PC-9 (cell line): ENCODE results near the gene SMAD1. TPM values are rescaled to one million over a fixed set of nuclear protein-coding genes. Genes with fewer than 3 reads are reported as not detected.

ENCODE experiments used
- BruUV-seq: library from RNA; stranded (reverse); fragments of 400-500 nt; replicated peaks from 2 replicates; lab custom pipeline; 2021; lab: Mats Ljungman, UMichigan
- CTCF ChIA-PET: fragments of 300-600 bp; sonication (Branson Sonifier 250); formaldehyde crosslinking; loops from one replicate; lab custom pipeline; 2022; ENCODE audit warnings: antibody characterized with exemption; lab: Charles Lee
- POLR2A ChIA-PET: fragments of 300-600 bp; sonication (Branson Sonifier 250); formaldehyde crosslinking; loops from one replicate; lab custom pipeline; 2022; ENCODE audit warnings: antibody characterized with exemption; ENCODE audit not compliant: unreplicated experiment; lab: Charles Lee
- DNase-seq, 2 experiments: peaks; one replicate each; pipeline versions ENCODE4 v3.0.0 to v3.0.0-alpha.2; 2015 to 2022; ENCODE audit warnings: mixed read lengths in 1 of 2
- H2AFZ ChIP-seq: fragments of 200-600 bp; sonication (generic); 2 replicates; pipeline ENCODE4 v1.8.1; 2017; ENCODE audit warnings: antibody characterized with exemption
- H3F3A ChIP-seq: fragments of 200-600 bp; sonication (generic); 2 replicates; pipeline ENCODE4 v1.8.1; 2017; ENCODE audit warnings: antibody characterized with exemption, mild to moderate bottlenecking, low read depth; ENCODE audit not compliant: insufficient read depth
- H3K27ac ChIP-seq: fragments of 200-600 bp; sonication (generic); 2 replicates; pipeline ENCODE4 v1.6.1; 2016; ENCODE audit warnings: mixed run types
- H3K27me3 ChIP-seq: fragments of 200-600 bp; sonication (generic); 2 replicates; pipeline ENCODE4 v1.6.1; 2016; ENCODE audit warnings: low read depth, mixed run types; ENCODE audit not compliant: insufficient read depth
- H3K36me3 ChIP-seq: fragments of 200-600 bp; sonication (generic); 2 replicates; pipeline ENCODE4 v1.6.1; 2016; ENCODE audit warnings: low read depth, mixed run types
- H3K4me1 ChIP-seq: fragments of 200-600 bp; sonication (generic); replicated peaks from 2 replicates; pipeline ENCODE4 v1.6.1; 2016; ENCODE audit warnings: mixed run types; ENCODE audit not compliant: insufficient read depth
- H3K4me2 ChIP-seq: fragments of 200-600 bp; sonication (generic); 2 replicates; pipeline ENCODE4 v1.6.1; 2017; ENCODE audit warnings: mixed run types
- H3K4me3 ChIP-seq: fragments of 200-600 bp; sonication (generic); 2 replicates; pipeline ENCODE4 v1.6.1; 2016; ENCODE audit warnings: mixed run types
- H3K79me2 ChIP-seq: fragments of 200-600 bp; sonication (generic); 2 replicates; pipeline ENCODE4 v1.6.1; 2017; ENCODE audit warnings: low read depth, mixed run types
- H3K9me2 ChIP-seq: fragments of 200-600 bp; sonication (generic); 2 replicates; pipeline ENCODE4 v1.8.1; 2017; ENCODE audit warnings: mild to moderate bottlenecking; ENCODE audit not compliant: insufficient read depth
- H3K9me3 ChIP-seq: fragments of 200-600 bp; sonication (generic); 2 replicates; pipeline ENCODE4 v1.8.1; 2016; ENCODE audit warnings: low read depth; ENCODE audit not compliant: insufficient read depth
- H4K20me1 ChIP-seq: fragments of 200-600 bp; sonication (generic); 2 replicates; pipeline ENCODE4 v1.8.1; 2017; ENCODE audit not compliant: insufficient read depth
- CTCF ChIP-seq: fragments of 200-600 bp; sonication (generic); conservative IDR thresholded peaks from 2 replicates; pipeline ENCODE4 v1.6.1; 2017; ENCODE audit warnings: mixed run types, antibody characterized with exemption, mild to moderate bottlenecking, moderate library complexity
- EZH2 ChIP-seq: fragments of 200-600 bp; sonication (generic); IDR thresholded peaks from 2 replicates; pipeline ENCODE4 v1.8.0; 2017; ENCODE audit warnings: antibody characterized with exemption, low read depth
- intact Hi-C: fragments of 100-400 bp; cut with micrococcal nuclease; formaldehyde crosslinking; loops from one replicate; pipeline ENCODE4 v1.10.0; 2022; ENCODE audit not compliant: unreplicated experiment
- total RNA-seq: library from RNA; stranded (reverse); gene quantifications from 2 replicates; pipeline ENCODE4 v1.2.3, GENCODE V29; 2021

Gene SMAD1
- total RNA-seq, 1 experiment from 2014 or later, result 15.1 TPM

GRCh38 chr4:145488310-145488709 lies 6.7 kb downstream of the SMAD1 start:
- DNase-seq, result no peak
- Histone ChIP-seq H3K4me2 (no peak overlapping the region), H2AFZ (no peak overlapping the region), H3K36me3 (no peaks in the 10 kb centered on the region), H4K20me1 (no peaks in the 10 kb centered on the region), H3K4me1 (peaks cover 10% of the 10 kb centered on the region; the same call in 1 of the 2 replicates), H3K27ac (no peak overlapping the region), H3K9me3 (no peaks in the 10 kb centered on the region), H3F3A (no peaks in the 10 kb centered on the region), H3K9me2 (no peaks in the 10 kb centered on the region), H3K4me3 (no peak overlapping the region), H3K79me2 (peaks cover 41% of the 10 kb centered on the region), H3K27me3 (no peaks in the 10 kb centered on the region)
- TF ChIP-seq EZH2 (no peak), CTCF (no peak)
- intact Hi-C loops, result no loop called here
- POLR2A ChIA-PET, result no interaction called here
- CTCF ChIA-PET, result no interaction called here
- BruUV-seq, result no TSS peak

GRCh38 chr4:145489556-145489955 lies 7.9 kb downstream of the SMAD1 start:
- TF ChIP-seq CTCF, result no peak
- no peak for TF ChIP-seq EZH2
- H3K36me3 ChIP-seq, result no peaks in the 10 kb centered on the region
- intact Hi-C loops, result no loop called here
- no peaks in the 10 kb centered on the region for H3K9me2 ChIP-seq
- H3K9me3 ChIP-seq, result no peaks in the 10 kb centered on the region
- CTCF ChIA-PET, result no interaction called here
- H3K4me1 ChIP-seq, result no peaks in the 10 kb centered on the region
- no peaks in the 10 kb centered on the region for H3F3A ChIP-seq
- H3K79me2 ChIP-seq, result peaks cover 28% of the 10 kb centered on the region
- POLR2A ChIA-PET, result no interaction called here
- DNase-seq, result no peak
- no peak overlapping the region for H2AFZ ChIP-seq
- no TSS peak for BruUV-seq
- no peak overlapping the region for H3K4me2 ChIP-seq
- no peak overlapping the region for H3K27ac ChIP-seq
- H3K4me3 ChIP-seq, result no peak overlapping the region
- H3K27me3 ChIP-seq, result no peaks in the 10 kb centered on the region
- H4K20me1 ChIP-seq, result no peaks in the 10 kb centered on the region

- DNase-seq, result no peak
- TF ChIP-seq CTCF (no peak), EZH2 (no peak)
- POLR2A ChIA-PET, result no interaction called here
- Histone ChIP-seq H2AFZ (no peak overlapping the region), H3K79me2 (peaks cover 20% of the 10 kb centered on the region), H3K27me3 (no peaks in the 10 kb centered on the region), H3K4me1 (no peaks in the 10 kb centered on the region), H3K4me3 (no peak overlapping the region), H3K9me2 (no peaks in the 10 kb centered on the region), H3K4me2 (no peak overlapping the region), H3K27ac (no peak overlapping the region), H3K9me3 (no peaks in the 10 kb centered on the region), H3K36me3 (no peaks in the 10 kb centered on the region), H4K20me1 (no peaks in the 10 kb centered on the region), H3F3A (no peaks in the 10 kb centered on the region)
- intact Hi-C loops, result no loop called here
- BruUV-seq, result no TSS peak
- CTCF ChIA-PET, result no interaction called here
Observed at GRCh38 chr4:145490361-145490760, 8.7 kb downstream of the SMAD1 start.
